Uterus (tissue), 2 donors: Measurements from ENCODE around the gene NOTCH1.

ENCODE experiments used
- CTCF ChIP-seq, 4 experiments: fragments of 200-600 bp in 2 of 4; fragments of 450-650 bp in 2 of 4; sonication (generic) in 2 of 4; IDR thresholded peaks; one replicate each; pipeline ENCODE4 v1.5.1; 2016 to 2019; ENCODE audit warnings: antibody characterized with exemption in 4 of 4, mild to moderate bottlenecking in 2 of 4, moderate library complexity in 1 of 4
- POLR2A ChIP-seq, 2 donors: fragments of 450-650 bp; IDR thresholded peaks; one replicate each; pipeline ENCODE4 v1.6.1; 2016; ENCODE audit warnings: antibody characterized with exemption in 2 of 2, mild to moderate bottlenecking in 1 of 2, moderate library complexity in 1 of 2

- TF ChIP-seq CTCF (IDR thresholded peaks at IDR 0.05) (no peak), POLR2A (IDR thresholded peaks at IDR 0.05) (no peak)
These were observed 18.7 kb downstream of the NOTCH1 start for GRCh38 chr9:136527131-136527530.
